Subcutaneous adipose tissue (tissue), 4 donors: ENCODE data around the gene THYN1. TPM values are rescaled to one million over a fixed set of nuclear protein-coding genes. Genes with fewer than 3 reads are reported as not detected.

Source experiments
- total RNA-seq, 4 donors: library from RNA; depleted of rRNA; stranded (reverse); fragments of >200 nt; gene quantifications; one replicate each; pipeline ENCODE4 v1.1.0, GENCODE V29; 2016
- TF ChIP-seq, protein P1 (sequence below): fragments of 450-650 bp; IDR thresholded peaks from one replicate; pipeline ENCODE4 v1.5.1; 2016; ENCODE audit warnings: low read depth, mild to moderate bottlenecking, control low read depth, antibody characterized with exemption, moderate library complexity

The THYN1 gene
- total RNA-seq, 4 donors from 2014 or later: 48.9 to 124 (median 56.4) TPM

DNA sequence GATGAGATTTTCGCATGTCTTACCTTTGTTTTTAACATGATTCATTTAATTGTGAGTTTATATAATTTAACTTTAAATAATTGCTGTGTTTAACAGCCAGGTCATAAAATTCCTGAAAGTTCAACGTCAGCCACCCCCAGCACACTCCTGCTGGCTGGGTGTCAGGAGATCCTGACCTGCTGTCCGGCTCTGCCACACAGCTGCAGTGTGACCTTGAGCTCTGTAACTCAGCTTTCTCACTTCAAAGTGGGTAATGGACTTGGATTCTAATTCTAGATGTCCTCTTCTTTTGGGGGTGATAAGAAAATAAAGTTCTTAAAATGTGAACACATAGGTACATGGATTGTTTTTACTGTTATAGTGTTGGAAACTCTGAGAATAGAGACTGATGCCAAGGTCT is 17.8 kb downstream of the THYN1 start:
- TF ChIP-seq, protein P1, sequence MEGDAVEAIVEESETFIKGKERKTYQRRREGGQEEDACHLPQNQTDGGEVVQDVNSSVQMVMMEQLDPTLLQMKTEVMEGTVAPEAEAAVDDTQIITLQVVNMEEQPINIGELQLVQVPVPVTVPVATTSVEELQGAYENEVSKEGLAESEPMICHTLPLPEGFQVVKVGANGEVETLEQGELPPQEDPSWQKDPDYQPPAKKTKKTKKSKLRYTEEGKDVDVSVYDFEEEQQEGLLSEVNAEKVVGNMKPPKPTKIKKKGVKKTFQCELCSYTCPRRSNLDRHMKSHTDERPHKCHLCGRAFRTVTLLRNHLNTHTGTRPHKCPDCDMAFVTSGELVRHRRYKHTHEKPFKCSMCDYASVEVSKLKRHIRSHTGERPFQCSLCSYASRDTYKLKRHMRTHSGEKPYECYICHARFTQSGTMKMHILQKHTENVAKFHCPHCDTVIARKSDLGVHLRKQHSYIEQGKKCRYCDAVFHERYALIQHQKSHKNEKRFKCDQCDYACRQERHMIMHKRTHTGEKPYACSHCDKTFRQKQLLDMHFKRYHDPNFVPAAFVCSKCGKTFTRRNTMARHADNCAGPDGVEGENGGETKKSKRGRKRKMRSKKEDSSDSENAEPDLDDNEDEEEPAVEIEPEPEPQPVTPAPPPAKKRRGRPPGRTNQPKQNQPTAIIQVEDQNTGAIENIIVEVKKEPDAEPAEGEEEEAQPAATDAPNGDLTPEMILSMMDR: no peak

DNA sequence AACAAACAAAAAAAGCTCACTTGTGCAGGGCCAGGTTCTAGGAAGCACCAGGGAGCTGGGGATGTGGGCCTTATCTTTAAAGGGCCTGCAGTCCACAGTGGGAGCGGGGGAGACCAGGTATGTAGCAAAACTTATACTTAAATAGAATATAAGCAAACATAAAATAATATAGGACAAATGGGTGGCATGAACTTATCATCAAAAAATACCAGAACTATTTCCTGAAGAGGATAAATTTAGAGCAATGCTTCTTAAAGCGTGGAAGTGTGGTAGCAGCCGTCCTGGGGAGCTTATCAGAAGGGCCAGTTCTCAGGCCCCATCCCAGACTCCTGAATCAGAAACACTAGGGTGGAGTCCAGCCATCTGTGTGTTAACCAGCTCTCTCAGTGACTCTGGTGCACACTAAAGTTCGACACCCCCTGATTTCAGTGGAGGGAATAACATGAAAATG is 19.4 kb downstream of the THYN1 start:
- TF ChIP-seq, protein P1: no peak

DNA sequence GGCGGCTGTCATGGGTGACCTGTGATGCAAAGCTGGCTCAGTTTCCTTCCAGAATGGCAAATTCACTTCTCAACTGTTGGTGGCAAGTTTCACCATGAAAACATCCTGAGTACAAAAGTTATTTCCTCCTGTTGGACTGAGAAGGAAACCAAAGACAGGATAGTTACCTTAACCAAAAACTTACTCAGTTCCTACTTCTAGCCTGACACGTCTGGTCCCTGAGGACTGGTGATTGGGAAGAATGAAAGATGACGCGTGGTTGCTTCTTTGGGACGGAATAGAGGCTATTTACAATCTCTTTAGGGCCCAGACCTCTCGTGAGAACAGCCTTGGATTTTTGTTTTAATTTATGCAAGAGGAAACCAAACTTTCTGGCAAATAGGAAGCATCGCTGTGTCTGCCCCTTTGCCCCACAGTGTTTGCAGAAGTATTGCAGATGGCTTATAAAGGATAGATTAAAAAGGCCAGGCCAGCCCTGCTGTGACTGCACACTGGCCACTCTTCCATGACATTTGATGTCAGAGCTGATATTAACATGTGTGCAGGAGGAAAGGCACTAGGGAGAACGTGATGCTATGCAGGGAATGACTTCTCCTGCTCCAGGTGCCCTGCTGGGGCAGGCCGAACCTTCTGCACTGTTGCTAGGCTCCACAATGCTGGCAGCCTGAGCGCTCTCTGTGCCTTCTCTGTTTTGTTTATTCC is 21.0 kb downstream of the THYN1 start:
- TF ChIP-seq, protein P1: no peak

DNA sequence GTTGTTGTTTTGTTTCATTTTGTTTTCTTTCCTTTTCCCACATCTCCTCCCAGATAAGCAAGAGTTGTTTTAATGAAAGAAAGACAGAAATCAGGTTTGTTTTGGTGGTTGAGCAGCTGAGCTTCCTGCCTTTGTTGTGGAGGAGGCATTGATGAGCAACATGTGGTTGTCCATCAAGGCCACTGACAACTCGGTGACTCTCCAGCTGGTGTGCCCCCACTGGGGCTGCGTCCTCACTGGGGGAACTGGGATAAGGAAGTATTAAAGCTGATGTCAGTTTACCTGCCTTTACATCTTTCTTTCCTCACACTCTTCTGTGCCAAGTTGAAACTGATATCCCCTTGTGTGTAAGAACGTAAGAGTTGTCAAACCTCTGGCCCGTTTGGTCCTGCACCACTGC is 22.8 kb downstream of the THYN1 start:
- TF ChIP-seq, protein P1: no peak

DNA sequence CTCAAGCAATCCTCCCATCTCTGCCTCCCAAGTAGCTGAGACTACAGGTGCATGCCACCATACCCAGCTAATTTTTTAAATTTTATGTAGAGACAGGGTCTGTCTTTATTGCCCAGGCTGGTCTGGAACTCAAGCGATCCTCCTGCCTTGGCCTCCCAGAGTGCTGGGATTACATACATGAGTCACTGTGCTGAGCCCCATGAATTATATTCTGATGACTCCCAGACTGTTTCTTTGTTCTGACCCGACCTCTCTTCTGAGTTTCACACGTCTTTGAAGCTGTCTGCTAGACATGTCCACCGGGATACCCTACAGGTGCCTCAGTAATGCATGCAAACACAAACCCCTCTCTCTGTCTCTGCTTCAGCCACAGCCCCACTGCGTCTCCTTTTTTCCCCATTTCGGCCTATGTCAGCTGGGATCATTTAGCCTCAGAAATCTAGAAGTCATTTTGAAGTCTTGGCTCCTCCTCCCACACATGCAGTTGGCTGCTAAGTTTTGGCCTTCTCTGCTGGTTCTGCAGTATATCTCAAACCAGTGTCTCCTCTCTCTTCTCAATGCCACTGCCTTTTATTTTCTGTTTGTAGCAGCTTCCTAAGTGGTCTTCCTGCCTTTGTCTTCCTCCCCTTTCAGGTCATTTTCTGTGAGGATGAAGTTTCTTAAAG is 23.9 kb downstream of the THYN1 start:
- TF ChIP-seq, protein P1: no peak

DNA sequence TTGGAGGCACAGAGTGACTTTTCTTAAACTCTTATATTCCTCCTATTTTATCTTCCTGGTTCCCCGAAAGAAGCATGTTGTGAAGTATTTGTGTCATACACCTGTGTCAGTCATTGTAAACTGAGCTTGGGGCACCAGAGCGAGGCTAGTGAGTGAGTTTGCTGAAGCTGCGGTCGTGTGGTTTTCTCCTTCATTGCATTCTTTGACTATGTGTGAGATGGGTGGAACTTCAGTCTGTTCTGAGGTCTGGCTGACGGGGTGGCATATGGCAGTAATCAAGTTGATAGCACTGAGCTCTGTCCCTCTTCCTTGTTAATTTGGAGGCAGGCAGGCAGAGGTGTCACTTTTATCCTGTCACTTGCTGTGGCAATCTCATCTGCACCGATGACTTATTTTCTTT is 24.5 kb downstream of the THYN1 start:
- TF ChIP-seq, protein P1: no peak

DNA sequence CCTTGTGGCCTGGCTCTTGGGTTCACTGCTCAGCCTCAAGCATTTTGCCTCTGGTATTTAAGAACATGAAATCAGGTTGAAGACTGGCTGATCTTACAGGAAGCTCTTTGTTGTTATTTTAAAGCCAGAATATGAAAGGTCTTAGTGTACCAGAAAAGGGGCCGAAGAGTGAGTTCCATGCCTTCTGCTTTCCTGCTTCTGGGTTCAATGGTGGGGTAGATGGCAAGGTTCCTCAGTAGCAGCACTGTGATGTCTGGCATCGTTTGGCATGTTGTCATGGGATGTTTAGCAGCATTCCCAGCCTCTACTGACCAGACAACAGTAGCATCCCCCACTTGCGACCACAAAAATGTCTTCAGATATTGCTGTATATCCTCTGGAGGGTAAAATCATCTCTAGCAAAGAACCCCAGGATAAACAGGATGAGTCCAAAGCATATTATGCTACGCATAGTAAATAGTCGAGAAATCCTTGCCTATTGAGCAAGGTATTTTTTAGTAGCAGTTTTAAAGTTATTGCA is 26.3 kb downstream of the THYN1 start:
- TF ChIP-seq, protein P1: no peak
